Right cardiac atrium (tissue), 5 donors: ENCODE results near the gene FLVCR1. TPM values are rescaled to one million over a fixed set of nuclear protein-coding genes. Genes with fewer than 3 reads are reported as not detected.

Experiments
- ATAC-seq, 2 donors: fragments of 200-7000 bp; cut with Tn5 transposase; one replicate each; pipeline versions ENCODE4 v1.8.0 to v1.9.1; 2020; ENCODE audit warnings: moderate library complexity in 2 of 2, mild to moderate bottlenecking in 1 of 2
- DNase-seq, 3 donors: peaks; one replicate each; pipeline ENCODE4 v3.0.0-alpha.2; 2020
- H3K27ac ChIP-seq: one replicate; pipeline ENCODE4 v1.5.1; 2013; ENCODE audit warnings: mild to moderate bottlenecking, low read length, control low read depth, moderate library complexity
- H3K27me3 ChIP-seq: one replicate; pipeline ENCODE4 v1.6.1; 2013; ENCODE audit not compliant: control insufficient read depth, insufficient read depth
- H3K4me1 ChIP-seq: one replicate; pipeline ENCODE4 v1.6.1; 2013; ENCODE audit warnings: low read length; ENCODE audit not compliant: control insufficient read depth, insufficient read depth
- H3K4me3 ChIP-seq: one replicate; pipeline ENCODE4 v1.5.1; 2013; ENCODE audit warnings: low read length, control low read depth
- H3K9me3 ChIP-seq: one replicate; pipeline ENCODE4 v1.6.1; 2013; ENCODE audit warnings: low read length; ENCODE audit not compliant: control insufficient read depth
- WGBS: extraction: QIAGEN DNeasy Blood & Tissue Kit; methylation state at CpG from one replicate; pipeline ENCODE4 v1.1.7; 2013; 5-methylcytosine and 5-hydroxymethylcytosine counted together
- intact Hi-C, 4 donors: fragments of 100-400 bp; cut with DNase I; formaldehyde crosslinking; loops; one replicate each; pipeline versions ENCODE4 v1.11.0 to v1.14.0; 2022 to 2023
- polyA plus RNA-seq: library from polyadenylated mRNA; stranded (reverse); fragments of 200-250 nt; gene quantifications from one replicate; pipeline ENCODE4 v1.2.3, GENCODE V29; 2013
- total RNA-seq, 4 donors: library from RNA; stranded (reverse); fragmentation: NEBNext Ultra II Directional; extraction: Animal tissue kit (Norgen Biotek cat#: 25700); gene quantifications; one replicate each; pipeline ENCODE4 v1.2.1, GENCODE V29; 2021
- donor health status: healthy with polysubstance abuse.
- donor health status: DM: no; HTN: yes; CAD: no.
- donor health status: DM: no; HTN: no; CAD: no.
- donor health status: DM: no; HTN: yes; CAD: no; lungs with severe emphysema.
- donor health status: DM: yes; HTN: yes; CAD: no.

The FLVCR1 gene
- total and polyA plus RNA-seq, 5 donors, result 1.1 to 4.7 (median 3.2) TPM

DNA sequence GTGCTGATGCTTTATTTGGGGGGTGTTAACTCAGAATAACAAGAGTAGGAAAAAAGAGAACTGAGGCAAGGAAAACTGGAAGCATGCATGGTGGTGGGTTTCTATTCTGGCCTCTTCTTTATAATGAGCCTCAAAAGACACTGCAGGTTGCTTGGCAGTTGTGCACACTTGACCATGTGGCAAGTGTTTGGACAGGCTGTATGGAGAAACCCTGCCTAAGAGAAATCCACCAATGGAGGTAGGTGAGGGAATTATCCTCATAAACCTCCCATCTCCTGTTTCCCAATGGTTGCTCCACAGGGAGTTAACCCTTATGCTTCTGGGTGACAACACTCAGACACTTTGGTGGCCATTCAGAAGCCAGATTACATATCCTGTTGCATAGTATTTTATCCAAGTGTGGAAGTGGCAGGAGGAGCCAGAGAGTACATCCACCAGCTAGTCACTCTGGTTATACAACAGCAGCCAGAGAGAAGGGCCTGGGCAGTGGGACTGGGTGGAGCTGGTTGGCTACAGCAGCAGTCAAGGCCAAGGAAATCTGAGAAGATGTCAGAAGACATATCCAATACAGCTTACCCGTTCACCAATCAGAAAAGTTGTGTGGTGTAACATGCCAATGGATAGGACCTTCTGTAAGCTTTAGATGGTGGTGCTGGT lies 75.9 kb downstream of the FLVCR1 start:
- Histone ChIP-seq H3K4me3 (no peak overlapping the region), H3K27ac (no peak overlapping the region), H3K27me3 (no peaks in the 10 kb centered on the region), H3K4me1 (no peaks in the 10 kb centered on the region), H3K9me3 (no peaks in the 10 kb centered on the region)
- intact Hi-C loops, result no loop called here
- no peak for ATAC-seq
- 82% methylated on average over 1 of the region's 1 CpG for WGBS
- DNase-seq, result no peak

DNA sequence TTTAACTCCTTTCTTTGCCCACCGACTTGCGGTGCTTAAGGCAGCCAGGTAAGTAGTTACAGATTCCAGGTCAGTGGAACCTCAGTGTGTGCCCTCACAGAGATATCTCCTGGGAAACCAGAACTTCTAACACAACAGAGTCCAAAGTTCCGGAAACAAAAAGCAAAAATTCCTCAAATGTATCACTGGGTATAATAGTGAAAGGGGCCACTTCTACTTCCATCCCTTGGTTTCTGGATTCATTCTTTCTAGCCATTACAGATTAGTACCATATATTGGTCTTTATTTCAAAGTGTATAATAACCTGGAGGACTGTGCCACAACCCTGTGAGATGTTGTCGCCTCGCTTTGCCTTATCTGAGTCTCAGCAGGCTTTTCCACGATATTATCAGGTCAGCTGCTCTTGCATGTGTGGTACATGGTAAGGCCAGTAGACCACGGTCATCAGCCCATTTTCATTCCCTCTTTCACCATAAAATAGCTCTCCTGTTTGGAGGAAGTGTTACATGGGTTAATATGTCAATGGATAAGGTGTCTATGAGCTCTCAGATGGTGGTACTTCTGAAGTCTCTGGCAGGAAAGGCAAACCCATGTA lies 77.4 kb downstream of the FLVCR1 start:
- Histone ChIP-seq H3K4me1 (no peaks in the 10 kb centered on the region), H3K27me3 (no peaks in the 10 kb centered on the region), H3K9me3 (no peaks in the 10 kb centered on the region), H3K4me3 (no peak overlapping the region), H3K27ac (no peak overlapping the region)
- intact Hi-C loops, result no loop called here
- ATAC-seq (no peak), DNase-seq (no peak)
- WGBS, result 85% methylated on average over 7 of the region's 7 CpGs

DNA sequence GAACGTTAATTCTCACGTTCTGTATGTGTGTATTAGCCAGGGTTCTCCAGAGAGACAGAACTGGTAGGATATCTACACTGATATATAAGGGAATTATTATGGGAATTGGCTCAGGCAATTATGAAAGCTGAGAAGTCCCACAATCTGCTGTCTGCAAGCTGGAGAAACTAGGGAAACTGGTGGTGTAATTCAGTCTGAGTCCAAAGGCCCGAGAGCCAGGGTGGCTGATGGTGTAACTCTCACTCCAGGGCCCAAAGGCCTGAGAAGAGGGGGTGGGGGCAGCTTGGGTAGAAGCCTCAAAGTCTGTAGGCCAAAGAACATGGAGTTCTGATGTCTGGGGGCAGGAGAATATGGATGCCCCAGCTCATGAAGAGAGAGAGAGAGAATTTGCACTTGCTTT lies 79.0 kb downstream of the FLVCR1 start:
- Histone ChIP-seq H3K4me3 (no peak overlapping the region), H3K27ac (no peak overlapping the region), H3K9me3 (peaks cover 3% of the 10 kb centered on the region), H3K27me3 (no peaks in the 10 kb centered on the region), H3K4me1 (no peaks in the 10 kb centered on the region)
- WGBS, result 84% methylated on average over 3 of the region's 3 CpGs
- intact Hi-C loops, result no loop called here
- DNase-seq, result no peak
- ATAC-seq, result peak in 1 of 2 donors; percentile 28

DNA sequence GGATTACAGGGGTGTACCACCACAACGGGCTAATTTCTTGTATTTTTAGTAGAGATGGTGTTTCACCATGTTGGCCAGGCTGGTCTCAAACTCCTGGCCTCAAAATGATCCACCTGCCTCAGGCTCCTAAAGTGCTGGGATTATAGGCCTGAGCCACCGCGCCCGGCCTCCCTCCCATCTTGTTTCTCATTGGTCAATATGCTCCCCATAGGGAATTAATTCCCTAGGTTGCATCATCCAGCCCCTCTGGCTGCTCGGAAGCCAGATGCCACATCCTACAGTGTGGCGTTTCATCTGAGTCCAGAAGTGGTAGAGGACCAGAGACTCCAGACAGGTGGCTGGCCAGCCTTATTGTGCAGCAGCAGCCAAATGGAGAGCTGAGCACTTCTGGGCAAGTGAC lies 80.8 kb downstream of the FLVCR1 start:
- intact Hi-C loops, result no loop called here

DNA sequence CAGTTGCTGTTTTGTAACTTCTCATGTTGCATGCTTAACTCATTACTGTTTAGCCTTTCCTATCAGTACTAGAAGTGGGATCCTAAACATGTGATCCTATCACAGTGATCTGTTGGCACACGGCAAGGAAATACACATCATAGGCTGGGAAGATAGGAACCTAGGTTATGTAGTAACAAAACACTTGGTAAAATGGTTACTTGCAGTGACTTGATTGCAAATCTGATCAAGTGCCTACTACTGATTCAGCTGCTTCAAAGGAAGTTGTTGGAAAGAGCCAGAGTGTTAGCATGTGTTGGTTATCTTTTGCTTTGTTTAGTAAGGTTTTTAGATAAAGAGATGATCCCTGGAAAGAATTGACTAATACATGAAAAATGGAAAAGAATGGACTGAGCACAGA lies 83.4 kb downstream of the FLVCR1 start:
- ATAC-seq (no peak), DNase-seq (no peak)
- Histone ChIP-seq H3K27me3 (no peaks in the 10 kb centered on the region), H3K9me3 (peaks cover 3% of the 10 kb centered on the region), H3K4me1 (no peaks in the 10 kb centered on the region), H3K27ac (no peak overlapping the region), H3K4me3 (no peak overlapping the region)
- 78% methylated on average over 1 of the region's 1 CpG for WGBS
- intact Hi-C loops, result no loop called here

More for the DNA sequence above, 80.8 kb downstream of the FLVCR1 start:
- no peak for DNase-seq
- H3K27me3 ChIP-seq, result no peaks in the 10 kb centered on the region
- ATAC-seq, result no peak
- WGBS, result 91% methylated on average over 6 of the region's 6 CpGs
- no peak overlapping the region for H3K4me3 ChIP-seq
- H3K4me1 ChIP-seq, result no peaks in the 10 kb centered on the region
- no peak overlapping the region for H3K27ac ChIP-seq
- peaks cover 3% of the 10 kb centered on the region for H3K9me3 ChIP-seq

DNA sequence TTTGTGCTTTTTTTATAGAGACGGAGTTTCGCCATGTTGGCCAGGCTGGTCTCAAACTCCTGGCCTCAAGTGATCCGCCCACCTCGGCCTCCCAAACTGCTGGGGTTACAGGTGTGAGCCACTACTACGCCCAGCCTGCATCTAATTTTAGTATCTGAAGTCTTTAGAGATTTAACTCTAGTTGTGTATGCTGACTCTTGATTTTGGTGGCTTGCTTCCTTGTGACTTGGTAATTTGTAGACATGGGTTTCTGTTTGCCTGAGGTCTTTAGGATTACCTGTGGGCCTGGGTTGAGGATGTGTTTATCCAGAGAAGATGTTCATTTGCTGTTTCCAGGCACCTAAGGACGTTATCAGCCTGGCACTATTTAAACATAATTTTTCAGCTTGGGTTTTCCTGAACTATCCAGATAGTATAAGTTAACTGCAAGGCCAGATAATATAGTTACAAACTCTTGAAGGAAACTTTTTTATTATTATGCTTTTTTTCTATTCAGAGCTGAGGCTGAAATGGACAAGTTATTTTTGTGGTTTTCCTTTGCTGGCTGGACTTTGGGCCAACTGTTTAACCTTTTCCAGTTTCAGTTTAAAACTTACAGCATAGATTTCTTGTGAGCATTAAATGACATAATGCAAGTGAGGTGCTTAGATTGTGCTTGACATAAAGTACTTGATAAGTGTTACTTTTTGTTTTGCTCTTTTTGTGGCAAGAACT lies 84.8 kb downstream of the FLVCR1 start:
- ATAC-seq (no peak), DNase-seq (no peak)
- H3K27ac ChIP-seq, result no peak overlapping the region
- H3K9me3 ChIP-seq, result peaks cover 3% of the 10 kb centered on the region
- intact Hi-C loops, result no loop called here
- H3K4me3 ChIP-seq, result no peak overlapping the region
- H3K4me1 ChIP-seq, result no peaks in the 10 kb centered on the region
- 87% methylated on average over 6 of the region's 6 CpGs for WGBS
- H3K27me3 ChIP-seq, result no peaks in the 10 kb centered on the region

DNA sequence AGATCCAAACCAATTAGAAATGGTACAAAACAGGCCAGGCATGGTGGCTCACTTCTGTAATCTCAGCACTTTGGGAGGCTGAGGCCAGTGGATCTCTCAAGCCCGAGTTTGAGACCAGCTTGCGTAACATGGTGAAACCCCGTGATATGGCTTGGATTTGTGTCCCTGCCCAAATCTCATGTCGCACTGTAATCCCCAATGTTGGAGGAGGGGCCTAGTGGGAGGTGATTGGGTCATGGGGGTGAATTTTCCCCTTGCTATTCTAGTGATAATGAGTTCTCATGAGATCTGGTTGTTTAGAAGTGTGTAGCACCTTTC lies 85.3 kb downstream of the FLVCR1 start:
- no peak for ATAC-seq
- intact Hi-C loops, result no loop called here
- no peak overlapping the region for H3K4me3 ChIP-seq
- H3K9me3 ChIP-seq, result peaks cover 3% of the 10 kb centered on the region
- DNase-seq, result no peak
- H3K27me3 ChIP-seq, result no peaks in the 10 kb centered on the region
- WGBS, result 77% methylated on average over 4 of the region's 4 CpGs
- H3K27ac ChIP-seq, result no peak overlapping the region
- H3K4me1 ChIP-seq, result no peaks in the 10 kb centered on the region

DNA sequence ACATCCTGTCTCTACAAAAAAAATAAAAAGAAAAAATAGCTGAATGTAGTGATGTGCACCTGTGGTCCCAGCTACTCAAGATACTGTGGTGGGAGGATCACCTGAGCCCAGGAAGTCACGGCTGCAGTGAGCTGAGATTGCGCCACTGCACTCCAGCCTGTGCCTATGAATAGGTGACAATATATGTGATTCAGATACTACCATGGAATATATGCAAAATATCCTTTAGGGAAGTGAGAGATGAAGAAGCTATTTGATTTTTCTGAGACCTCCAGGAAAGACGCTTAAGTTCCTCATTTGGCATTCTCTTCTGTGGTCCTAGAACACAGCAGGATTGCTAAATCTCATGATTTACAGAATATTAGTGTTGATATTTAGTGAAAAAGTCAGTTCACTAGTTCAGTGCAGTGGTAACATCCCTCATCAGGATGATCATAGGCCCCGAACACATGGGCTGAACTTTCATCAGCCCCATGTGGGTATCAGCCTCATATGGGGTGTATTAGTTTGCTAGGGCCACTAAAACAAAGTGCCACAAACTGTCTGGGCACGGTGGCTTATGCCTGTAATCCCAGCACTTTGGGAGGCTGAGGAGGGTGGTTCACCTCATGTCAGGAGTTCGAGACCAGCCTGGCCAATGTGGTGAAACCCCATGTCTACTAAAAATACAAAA lies 86.3 kb downstream of the FLVCR1 start:
- H3K27me3 ChIP-seq, result no peaks in the 10 kb centered on the region
- H3K27ac ChIP-seq, result no peak overlapping the region
- no peaks in the 10 kb centered on the region for H3K4me1 ChIP-seq
- no peak for ATAC-seq
- WGBS, result 87% methylated on average over 6 of the region's 6 CpGs
- no peak for DNase-seq
- H3K9me3 ChIP-seq, result peaks cover 3% of the 10 kb centered on the region
- H3K4me3 ChIP-seq, result no peak overlapping the region
- intact Hi-C loops, result no loop called here

DNA sequence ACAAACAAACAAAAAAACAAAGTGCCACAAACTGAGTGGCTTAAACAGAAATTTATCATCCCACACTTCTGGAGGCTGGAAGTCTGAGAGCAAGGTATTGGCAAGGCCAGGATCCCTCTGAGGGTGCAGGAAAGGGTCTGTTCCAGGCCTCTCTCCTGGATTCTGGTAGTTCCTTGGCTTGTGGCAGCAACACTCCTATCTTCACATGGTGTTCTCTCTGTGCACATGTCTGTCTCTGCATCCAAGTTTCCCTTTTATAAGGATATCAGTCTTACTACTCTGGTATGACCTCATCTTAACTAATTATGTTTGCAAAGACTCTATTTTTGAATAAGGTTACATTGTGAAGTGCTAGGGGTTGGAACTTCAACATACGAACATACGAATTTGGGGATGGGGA lies 87.0 kb downstream of the FLVCR1 start:
- Histone ChIP-seq H3K27ac (no peak overlapping the region), H3K27me3 (no peaks in the 10 kb centered on the region), H3K9me3 (peaks cover 3% of the 10 kb centered on the region), H3K4me3 (no peak overlapping the region), H3K4me1 (no peaks in the 10 kb centered on the region)
- DNase-seq, result no peak
- intact Hi-C loops, result no loop called here
- WGBS, result 68% methylated on average over 2 of the region's 2 CpGs
- ATAC-seq, result no peak

DNA sequence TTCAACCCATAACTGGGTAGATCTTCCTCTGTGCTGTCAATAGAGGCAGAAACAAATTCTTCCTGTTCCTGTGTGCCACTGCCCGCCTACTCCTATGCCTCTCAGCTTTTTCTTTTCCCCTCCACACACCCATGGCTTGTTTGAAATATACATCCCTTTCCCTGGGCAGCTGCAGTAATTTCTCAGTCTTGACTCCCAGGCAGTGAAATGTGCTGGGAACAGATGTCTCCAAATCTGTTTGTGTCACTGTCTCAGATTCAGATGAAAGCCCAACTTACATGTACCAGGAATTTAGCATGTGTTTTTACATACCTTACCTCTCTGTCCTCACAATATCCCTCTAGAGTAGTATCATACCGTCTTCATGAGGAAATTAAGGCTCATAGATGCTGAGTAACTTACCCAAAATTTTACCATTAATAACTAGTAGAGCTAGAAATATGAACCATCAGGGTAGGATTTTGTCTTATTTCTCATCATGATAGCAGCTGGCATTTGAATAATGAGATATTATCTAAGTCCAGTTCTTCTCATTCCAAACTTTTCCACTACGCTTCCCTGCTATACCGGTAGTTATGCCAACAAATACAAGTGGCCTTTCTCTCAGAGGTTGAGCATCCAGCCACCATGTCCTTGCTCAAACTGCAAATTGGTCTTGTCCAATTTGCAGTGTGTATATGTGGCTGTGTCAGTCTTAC lies 87.5 kb downstream of the FLVCR1 start:
- intact Hi-C loops, result no loop called here
- Histone ChIP-seq H3K27me3 (no peaks in the 10 kb centered on the region), H3K27ac (no peak overlapping the region), H3K9me3 (peaks cover 3% of the 10 kb centered on the region), H3K4me1 (no peaks in the 10 kb centered on the region), H3K4me3 (no peak overlapping the region)
- 83% methylated on average over 4 of the region's 4 CpGs for WGBS
- DNase-seq (no peak), ATAC-seq (no peak)

DNA sequence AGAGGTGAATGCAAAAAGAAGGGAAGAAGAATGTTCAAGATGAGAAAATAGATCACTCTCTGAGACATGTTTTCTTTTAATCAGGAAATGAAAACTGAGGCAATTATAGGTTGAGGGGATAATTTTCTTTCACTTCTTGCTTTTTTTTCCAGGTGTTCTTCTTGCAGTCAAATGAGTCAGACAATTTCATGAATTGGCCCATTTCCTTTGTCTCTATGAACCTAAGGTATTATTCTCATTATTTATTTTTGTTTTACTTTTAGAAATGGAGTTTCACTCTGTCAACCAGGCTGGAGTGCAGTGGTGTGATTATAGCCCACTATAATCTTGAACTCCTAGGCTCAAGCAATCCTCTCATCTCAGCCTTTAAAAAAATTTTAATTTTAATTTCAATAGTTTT lies 88.8 kb downstream of the FLVCR1 start:
- no peak overlapping the region for H3K4me3 ChIP-seq
- no peaks in the 10 kb centered on the region for H3K27me3 ChIP-seq
- DNase-seq (no peak), ATAC-seq (no peak)
- peaks cover 3% of the 10 kb centered on the region for H3K4me1 ChIP-seq
- no peaks in the 10 kb centered on the region for H3K9me3 ChIP-seq
- no peak overlapping the region for H3K27ac ChIP-seq
- intact Hi-C loops, result no loop called here
